ENCODE measurements around the gene CDKN2C.

GRCh38 chr1:50976890-50977574 is 7.0 kb downstream of the CDKN2C start:
- no peak for TF ChIP-seq MAX (IDR thresholded peaks at IDR 0.05)
- TF ChIP-seq TAF1 (IDR thresholded peaks at IDR 0.05; ENCODE audit: low read depth), result no peak
- TF ChIP-seq FOXM1 (IDR thresholded peaks at IDR 0.05; ENCODE audit: borderline replicate concordance, low read depth), result no peak

All from Ishikawa (cell line).